ENCODE results near the gene RACK1. TPM values are rescaled to one million over a fixed set of nuclear protein-coding genes. Genes with fewer than 3 reads are reported as not detected.

The RACK1 gene
- total and polyA plus RNA-seq, 2 of the 4 experiments (the other 2 are of a cell fraction), result 4,263 to 9,350 TPM

DNA sequence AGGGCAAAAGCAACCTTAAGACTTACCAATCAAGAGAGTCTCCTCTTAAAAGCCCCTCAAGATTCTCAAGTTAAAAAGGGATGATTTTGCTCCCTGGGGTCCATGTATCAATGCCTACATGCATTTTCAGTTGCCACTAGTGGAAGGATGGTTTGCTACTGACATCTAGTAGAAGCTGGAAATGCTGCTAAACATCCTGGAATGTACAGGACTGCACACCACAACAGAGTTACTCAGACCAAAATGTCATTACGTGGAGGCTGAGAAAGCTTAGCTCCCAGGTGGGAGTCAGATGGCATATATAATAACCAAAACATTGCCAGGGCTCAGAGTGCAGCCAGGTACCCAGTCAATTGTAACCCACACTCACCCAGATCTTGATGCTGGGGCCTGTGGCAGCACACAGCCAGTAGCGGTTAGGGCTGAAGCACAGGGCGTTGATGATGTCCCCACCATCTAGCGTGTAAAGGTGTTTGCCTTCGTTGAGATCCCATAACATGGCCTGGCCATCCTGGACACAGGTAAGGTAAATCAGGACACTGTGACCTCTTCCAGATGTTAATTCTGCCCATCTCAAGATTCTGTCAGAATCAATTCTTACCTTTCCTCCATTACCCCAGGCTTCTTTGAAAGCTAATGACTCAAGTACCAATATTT is 5.8 kb downstream of the RACK1 start:
- Histone ChIP-seq H4K20me1 (ENCODE audit: insufficient read depth, low read length) (peaks cover 94% of the 10 kb centered on the region), H3K9me3 (ENCODE audit: control insufficient read depth, insufficient read depth, low read length) (no peaks in the 10 kb centered on the region), H4K5ac (ENCODE audit: low read depth, low read length) (no peak overlapping the region), H3K79me1 (ENCODE audit: low read depth in 1 of 2, low read length in 2 of 2) (peaks cover 12 to 52% of the 10 kb centered on the region in 2 experiments), H2AK9ac (replicated peaks; ENCODE audit: low read depth, low read length, poor library complexity) (no peak overlapping the region), H3K36me3 (ENCODE audit: control insufficient read depth, insufficient read depth, low read length) (peaks cover 83% of the 10 kb centered on the region), H2BK120ac (ENCODE audit: low read depth, low read length) (no peak overlapping the region), H3K23ac (ENCODE audit: low read depth, low read length) (no peak overlapping the region), H3K18ac (ENCODE audit: low read depth, low read length) (no peak overlapping the region), H3K4me1 (ENCODE audit: control insufficient read depth, insufficient read depth, low read length) (peaks cover 7% of the 10 kb centered on the region), H2BK15ac (ENCODE audit: low read depth, low read length) (no peak overlapping the region), H2BK5ac (ENCODE audit: low read depth, low read length, poor library complexity, severe bottlenecking) (no peak overlapping the region), H3K9ac (ENCODE audit: low read depth, low read length) (no peak overlapping the region), H3K4me3 (ENCODE audit: insufficient read depth, low read depth, low read length) (no peak overlapping the region), H4K8ac (ENCODE audit: low read depth in 2 of 2, low read length in 2 of 2) (no peak overlapping the region), H3K56ac (ENCODE audit: extremely low read depth, insufficient read depth, low read length) (no peak overlapping the region), H3K4ac (ENCODE audit: low read depth, low read length) (no peak overlapping the region), H2BK20ac (ENCODE audit: low read depth, low read length) (no peak overlapping the region), H4K91ac (ENCODE audit: insufficient read depth, low read depth, low read length) (no peak overlapping the region), H2AK5ac (ENCODE audit: low read depth, low read length) (no peak overlapping the region), H3K27me3 (ENCODE audit: control insufficient read depth, insufficient read depth, low read length) (no peaks in the 10 kb centered on the region), H3K27ac (ENCODE audit: insufficient read depth, low read length) (no peak overlapping the region), H3K14ac (replicated peaks; ENCODE audit: low read depth, low read length) (no peak overlapping the region), H2AFZ (replicated peaks; ENCODE audit: low read length, poor library complexity) (no peak overlapping the region), H3K9me1 (ENCODE audit: insufficient read depth, low read length) (peaks cover 15% of the 10 kb centered on the region), H3K4me2 (ENCODE audit: low read depth, low read length) (no peak overlapping the region)
- WGBS, 2 experiments (ENCODE audit: extremely low coverage in 2 of 2, insufficient read length in 1 of 2), result 100% methylated on average over 1 of the region's 5 CpGs; no CpG with 5 or more reads in 1 of the 2 experiments
- ChIA-PET CTCF (no interaction called here), POLR2A (ENCODE audit: unreplicated experiment) (no interaction called here)
- in situ Hi-C loops (cut with MboI; ENCODE audit: low sequenced_read_pairs) (no loop called here), dilution Hi-C loops (cut with HindIII; ENCODE audit: low sequenced_read_pairs, unreplicated experiment) (no loop called here), intact Hi-C loops (cut with micrococcal nuclease) (no loop called here)
- no peak for ATAC-seq (ENCODE audit: low read depth)
- TF ChIP-seq, protein P1, sequence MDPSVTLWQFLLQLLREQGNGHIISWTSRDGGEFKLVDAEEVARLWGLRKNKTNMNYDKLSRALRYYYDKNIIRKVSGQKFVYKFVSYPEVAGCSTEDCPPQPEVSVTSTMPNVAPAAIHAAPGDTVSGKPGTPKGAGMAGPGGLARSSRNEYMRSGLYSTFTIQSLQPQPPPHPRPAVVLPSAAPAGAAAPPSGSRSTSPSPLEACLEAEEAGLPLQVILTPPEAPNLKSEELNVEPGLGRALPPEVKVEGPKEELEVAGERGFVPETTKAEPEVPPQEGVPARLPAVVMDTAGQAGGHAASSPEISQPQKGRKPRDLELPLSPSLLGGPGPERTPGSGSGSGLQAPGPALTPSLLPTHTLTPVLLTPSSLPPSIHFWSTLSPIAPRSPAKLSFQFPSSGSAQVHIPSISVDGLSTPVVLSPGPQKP (IDR thresholded peaks at IDR 0.05; ENCODE audit: borderline replicate concordance, low read depth, low read length), result no peak
- TF ChIP-seq BHLHE40 (IDR thresholded peaks at IDR 0.05; ENCODE audit: low read depth, low read length), result no peak
- no peak for TF ChIP-seq CTCF (conservative IDR thresholded peaks at IDR 0.05; ENCODE audit: low read depth, low read length)
- no peak for TF ChIP-seq POLR2A (IDR thresholded peaks at IDR 0.05; ENCODE audit: low read depth, low read length)
- no peak for TF ChIP-seq FOS (IDR thresholded peaks at IDR 0.05; ENCODE audit: low read depth, low read length)
- no peak for TF ChIP-seq RFX5 (IDR thresholded peaks at IDR 0.05; ENCODE audit: low read depth, low read length)
- no peak for TF ChIP-seq SMC3 (IDR thresholded peaks at IDR 0.05; ENCODE audit: low read depth, low read length)
- no peak for TF ChIP-seq CEBPB (IDR thresholded peaks at IDR 0.05; ENCODE audit: low read depth, low read length)
- no peak for TF ChIP-seq MAFK (IDR thresholded peaks at IDR 0.05; ENCODE audit: low read depth, low read length)
- no peak for DNase-seq
- BruUV-seq (replicated peaks), result no TSS peak
